HG02981 (cell line): ENCODE results near the gene C4A.
"Not testable (repeated sequence)": the region's sequence is repeated elsewhere in the genome, so short reads cannot be mapped to it uniquely, and the experiment has no call there.

Source experiments
- ATAC-seq: cut with Tn5 transposase; IDR thresholded peaks from one replicate; pipeline ENCODE4 v1.9.1; 2021; ENCODE audit warnings: mild to moderate bottlenecking, moderate library complexity; ENCODE audit not compliant: unreplicated experiment

C4A gene

DNA sequence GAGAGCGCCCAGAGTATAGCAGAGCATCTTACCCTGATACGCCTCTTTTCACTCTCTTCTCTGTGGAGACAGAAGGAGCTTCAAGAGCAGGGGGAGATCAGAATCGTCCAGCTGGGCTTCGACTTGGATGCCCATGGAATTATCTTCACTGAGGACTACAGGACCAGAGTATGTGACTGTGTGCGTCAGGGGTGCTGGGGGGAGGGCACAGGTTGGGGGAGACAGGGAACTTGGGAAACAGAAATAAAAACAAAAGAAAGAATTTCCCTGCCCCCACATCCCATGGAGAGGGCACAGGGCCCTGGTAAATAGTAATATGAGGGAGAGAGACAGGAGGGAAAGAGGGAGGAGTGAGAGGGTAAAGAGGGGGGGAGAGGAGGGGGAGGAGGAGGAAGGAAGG, 3.0 kb upstream of the C4A start:
- ATAC-seq, result no peak

DNA sequence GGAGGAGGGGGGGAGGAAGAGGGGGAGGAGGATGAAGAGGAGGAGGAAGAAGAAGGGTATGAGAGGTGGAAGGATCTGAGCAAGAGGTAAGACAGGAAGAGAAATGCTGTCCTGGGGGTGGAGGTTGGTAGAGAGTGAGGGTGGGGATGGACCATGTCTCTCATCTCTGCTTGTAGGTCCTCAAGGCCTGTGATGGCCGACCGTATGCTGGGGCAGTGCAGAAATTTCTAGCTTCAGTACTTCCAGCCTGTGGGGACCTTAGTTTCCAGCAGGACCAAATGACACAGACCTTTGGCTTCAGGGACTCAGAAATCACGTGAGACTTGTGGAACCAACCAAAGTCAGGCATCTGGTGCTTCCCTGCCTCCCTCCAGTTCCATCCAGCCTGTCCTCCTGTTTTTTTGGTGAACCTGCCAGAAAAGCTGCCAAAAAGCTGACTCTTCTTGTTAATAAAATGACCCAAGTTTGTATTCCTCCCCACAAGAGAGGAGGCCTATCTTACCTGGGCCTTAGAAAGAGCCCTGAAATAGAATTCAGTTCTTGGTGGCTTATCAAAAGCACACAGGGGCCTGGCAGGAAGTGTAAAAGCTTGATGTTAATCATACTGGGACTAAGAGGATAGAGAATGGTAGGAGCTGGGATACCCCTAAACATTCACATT, 2.5 kb upstream of the C4A start:
- no peak for ATAC-seq

DNA sequence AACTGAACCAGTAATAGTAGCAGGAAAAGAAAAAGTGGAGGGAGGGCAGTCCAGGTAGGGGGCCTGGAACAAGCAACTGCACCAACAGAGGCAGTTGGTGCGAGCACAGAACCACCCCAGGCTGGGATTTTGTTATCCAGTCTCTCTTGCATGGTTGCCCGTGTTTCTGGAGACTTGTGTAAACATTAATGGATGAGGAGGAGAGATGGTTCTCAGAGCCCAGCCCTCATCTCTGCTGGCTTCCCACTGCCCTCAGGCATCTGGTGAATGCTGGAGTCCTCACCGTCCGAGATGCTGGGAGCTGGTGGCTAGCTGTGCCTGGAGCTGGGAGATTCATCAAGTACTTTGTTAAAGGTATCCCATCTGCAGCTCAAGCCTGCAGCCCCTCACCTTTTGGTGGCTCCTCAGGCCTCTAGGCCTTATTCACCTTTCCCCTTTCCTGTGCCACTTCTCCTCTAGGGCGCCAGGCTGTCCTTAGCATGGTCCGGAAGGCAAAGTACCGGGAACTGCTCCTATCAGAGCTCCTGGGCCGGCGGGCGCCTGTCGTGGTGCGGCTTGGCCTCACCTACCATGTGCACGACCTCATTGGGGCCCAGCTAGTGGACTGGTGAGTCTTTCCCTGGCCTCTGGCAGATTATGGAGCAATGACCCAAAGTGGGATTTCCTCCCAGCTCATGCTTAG, 1.5 kb upstream of the C4A start:
- ATAC-seq, result not testable (repeated sequence)

DNA sequence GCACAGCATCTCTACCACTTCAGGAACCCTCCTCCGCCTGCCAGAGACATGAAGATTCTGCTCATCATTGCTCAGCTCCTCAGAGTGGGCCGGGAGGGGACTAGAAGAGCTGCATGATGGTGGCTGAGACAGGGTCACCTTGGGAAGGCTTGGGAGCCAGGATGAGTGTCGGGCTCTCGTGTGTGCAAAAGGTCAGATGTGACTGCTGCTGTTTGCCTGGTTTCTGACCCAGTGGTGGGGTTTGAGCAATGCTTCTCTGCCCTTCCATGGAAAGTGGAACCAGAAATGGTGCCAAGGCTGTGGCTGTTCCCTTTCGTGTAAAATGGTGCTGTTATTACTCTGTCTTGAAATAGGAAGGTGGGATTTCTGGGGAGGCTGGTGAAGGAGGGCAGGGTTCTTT, 859 bp upstream of the C4A start:
- ATAC-seq, result not testable (repeated sequence)

DNA sequence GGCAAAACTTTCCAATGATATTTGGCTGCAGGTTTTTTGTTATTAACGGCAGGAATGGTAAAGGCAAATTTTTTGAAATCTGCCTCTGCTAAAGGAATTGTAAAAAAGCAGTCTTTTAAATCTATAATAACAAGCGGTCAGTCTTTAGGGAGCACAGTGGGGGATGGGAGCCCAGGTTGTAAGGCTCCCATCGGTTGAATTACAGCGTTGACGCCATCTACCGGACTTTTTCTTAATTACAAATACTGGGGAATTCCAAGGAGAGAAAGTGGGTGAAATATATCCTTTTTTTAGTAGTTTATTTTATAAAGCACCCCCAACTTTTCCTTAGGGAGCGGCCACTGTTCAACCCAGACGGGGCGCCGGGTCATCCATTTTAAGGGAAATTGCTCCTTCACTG, 7.5 kb downstream of the C4A start:
- ATAC-seq, result not testable (repeated sequence)

DNA sequence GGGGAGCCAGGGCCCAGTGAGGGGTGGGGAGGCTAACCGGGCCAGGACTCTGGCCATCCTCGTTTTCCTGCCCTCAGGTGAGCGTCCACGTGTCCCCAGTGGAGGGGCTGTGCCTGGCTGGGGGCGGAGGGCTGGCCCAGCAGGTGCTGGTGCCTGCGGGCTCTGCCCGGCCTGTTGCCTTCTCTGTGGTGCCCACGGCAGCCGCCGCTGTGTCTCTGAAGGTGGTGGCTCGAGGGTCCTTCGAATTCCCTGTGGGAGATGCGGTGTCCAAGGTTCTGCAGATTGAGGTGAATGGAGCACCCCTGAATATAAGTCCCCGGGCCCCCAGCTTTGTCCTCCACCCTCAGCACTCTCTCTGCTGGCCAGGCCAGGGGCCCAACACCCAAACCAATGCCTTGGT, 12.6 kb downstream of the C4A start:
- ATAC-seq, result not testable (repeated sequence)

DNA sequence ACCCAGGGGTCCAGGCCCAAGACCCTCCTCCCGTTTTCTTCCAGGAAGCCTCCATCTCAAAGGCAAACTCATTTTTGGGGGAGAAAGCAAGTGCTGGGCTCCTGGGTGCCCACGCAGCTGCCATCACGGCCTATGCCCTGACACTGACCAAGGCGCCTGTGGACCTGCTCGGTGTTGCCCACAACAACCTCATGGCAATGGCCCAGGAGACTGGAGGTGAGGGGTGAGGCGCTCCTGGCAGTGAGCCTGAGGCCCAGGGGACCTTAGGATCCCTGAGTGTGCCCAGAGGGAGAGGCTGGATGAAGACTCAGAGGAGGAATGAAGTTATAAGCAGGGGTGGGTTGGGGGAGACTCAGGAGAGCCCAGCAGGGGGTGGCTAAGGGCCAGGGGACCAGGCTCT, 14.5 kb downstream of the C4A start:
- not testable (repeated sequence) for ATAC-seq

DNA sequence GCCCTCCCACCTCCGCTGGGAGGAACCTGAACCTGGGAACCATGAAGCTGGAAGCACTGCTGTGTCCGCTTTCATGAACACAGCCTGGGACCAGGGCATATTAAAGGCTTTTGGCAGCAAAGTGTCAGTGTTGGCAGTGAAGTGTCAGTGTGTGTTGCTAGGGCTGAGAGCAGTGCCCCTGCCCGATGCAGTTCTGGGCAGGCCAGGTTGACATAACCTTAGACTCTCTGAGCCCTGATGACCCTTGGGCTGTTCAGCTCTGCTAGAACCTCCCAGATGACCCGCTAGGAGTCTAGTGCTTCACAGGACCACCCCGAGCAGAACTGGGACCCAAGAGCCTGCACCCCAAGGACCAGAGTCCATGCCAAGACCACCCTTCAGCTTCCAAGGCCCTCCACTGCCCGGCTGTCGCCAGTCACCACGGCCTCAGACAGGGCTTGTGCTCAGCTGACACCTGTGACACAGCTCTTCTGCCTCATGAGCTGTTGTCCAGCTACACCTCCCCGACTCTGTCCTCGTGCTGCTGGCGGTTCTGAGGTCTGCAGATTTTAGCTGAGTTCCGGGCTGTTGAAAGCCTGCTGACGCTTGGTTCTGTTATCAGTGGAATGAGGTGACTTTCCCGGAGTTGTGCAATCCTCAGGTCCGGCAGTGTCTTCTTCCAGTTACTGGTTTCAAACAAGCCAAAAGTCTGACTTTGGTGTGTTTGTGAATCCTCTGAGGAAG, 20.9 kb downstream of the C4A start:
- ATAC-seq, result not testable (repeated sequence)

DNA sequence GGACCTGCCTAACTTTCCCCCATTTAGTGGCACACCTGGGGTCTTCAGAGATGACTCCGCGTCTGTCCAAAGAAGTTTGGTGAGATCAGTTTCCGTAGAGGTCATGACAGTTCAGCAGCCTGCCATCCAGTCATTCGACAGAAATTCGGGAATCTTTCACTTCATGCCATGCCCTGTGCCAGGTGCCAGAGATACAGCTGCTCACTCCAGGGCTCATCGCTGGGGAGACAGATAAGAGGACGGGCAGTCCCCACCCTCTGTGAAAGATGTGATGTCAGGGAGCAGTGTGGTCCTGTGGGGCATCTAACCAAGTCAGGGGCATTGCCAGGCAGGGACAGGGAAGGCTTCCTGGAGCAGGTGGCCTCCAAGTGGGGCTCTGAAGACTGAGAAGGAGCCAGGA, 21.4 kb downstream of the C4A start:
- ATAC-seq, result not testable (repeated sequence)

DNA sequence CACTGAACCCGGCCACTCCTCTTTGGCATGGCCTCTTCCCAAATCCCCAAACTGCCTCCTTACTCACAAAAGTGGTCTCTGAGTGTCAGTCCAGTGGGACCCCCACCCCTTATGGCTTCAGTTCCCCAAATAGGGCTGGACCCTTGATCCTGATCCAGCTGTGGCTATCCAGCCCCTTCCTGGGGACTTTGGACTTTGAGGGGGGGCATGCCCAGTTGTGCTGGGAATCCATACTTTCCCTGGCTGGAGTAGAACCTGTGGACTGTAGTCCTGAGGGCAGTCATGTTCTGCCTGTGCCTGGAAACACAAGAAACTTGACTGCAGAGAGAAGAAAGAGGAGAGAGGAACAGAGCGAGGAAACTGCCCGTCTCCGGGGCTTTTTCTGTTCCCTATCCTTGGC, 22.5 kb downstream of the C4A start:
- not testable (repeated sequence) for ATAC-seq

DNA sequence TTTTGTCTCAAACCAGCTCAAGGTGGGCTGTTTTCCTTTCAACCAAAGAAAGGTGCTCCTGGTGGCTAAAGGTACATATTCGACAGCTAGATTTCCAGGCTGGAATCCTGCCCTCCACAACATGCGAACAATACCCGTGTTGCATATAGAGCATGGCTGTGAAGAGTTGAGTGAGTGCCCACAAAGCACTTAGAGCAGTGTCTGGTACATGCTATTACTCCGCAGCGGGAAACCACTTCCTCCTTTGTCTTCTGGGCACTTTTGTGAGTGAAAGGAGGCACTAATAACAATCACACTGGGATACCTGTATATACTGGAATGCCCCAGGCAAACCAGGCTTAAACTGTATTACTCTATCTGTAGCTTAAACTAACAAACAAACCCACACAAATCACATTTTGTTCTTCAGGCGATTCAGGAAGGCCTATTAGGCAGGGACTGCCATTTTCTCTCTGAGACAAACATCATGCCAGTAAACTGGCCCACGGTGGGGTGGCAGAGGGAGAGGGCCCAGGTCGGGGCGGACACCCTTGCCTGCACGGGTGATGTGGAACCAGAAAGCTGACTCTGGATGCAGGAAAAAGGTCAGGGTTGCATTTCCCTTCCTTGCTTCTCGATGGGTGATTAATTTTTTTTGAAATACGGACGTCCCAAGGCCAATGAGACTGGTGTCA, 23.1 kb downstream of the C4A start:
- ATAC-seq, result not testable (repeated sequence)

DNA sequence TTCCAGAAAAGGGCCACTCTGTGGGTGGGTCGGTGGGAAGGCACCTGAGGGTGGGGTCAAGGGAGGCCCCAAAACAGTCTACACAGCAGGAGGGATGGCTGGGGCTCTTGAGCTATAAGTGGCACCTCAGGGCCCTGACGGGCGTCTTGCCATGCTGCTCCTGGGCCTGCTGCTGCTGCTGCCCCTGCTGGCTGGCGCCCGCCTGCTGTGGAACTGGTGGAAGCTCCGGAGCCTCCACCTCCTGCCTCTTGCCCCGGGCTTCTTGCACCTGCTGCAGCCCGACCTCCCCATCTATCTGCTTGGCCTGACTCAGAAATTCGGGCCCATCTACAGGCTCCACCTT, 23.7 kb downstream of the C4A start:
- ATAC-seq, result not testable (repeated sequence)

DNA sequence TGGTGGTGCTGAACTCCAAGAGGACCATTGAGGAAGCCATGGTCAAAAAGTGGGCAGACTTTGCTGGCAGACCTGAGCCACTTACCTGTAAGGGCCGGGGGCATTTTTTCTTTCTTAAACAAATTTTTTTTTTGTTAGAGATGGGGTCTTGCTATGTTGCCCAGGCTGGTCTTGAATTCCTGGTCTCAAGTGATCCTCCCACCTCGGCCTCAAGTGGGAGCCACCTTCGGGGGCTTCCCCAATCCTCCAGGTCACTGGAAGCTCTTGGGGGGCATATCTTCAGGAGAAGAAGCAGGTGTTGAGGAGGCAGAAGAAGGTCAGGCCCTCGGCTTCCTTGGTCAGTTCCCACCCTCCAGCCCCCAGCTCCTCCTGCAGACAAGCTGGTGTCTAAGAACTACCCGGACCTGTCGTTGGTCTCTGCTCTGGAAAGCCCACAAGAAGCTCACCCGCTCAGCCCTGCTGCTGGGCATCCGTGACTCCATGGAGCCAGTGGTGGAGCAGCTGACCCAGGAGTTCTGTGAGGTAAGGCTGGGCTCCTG, 24.2 kb downstream of the C4A start:
- not testable (repeated sequence) for ATAC-seq

DNA sequence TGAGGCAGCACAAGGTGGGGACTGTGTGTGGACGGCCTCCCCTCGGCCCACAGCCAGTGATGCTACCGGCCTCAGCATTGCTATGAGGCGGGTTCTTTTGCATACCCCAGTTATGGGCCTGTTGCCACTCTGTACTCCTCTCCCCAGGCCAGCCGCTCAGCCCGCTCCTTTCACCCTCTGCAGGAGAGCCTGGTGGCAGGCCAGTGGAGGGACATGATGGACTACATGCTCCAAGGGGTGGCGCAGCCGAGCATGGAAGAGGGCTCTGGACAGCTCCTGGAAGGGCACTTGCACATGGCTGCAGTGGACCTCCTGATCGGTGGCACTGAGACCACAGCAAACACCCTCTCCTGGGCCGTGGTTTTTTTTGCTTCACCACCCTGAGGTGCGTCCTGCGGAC, 25.2 kb downstream of the C4A start:
- not testable (repeated sequence) for ATAC-seq

DNA sequence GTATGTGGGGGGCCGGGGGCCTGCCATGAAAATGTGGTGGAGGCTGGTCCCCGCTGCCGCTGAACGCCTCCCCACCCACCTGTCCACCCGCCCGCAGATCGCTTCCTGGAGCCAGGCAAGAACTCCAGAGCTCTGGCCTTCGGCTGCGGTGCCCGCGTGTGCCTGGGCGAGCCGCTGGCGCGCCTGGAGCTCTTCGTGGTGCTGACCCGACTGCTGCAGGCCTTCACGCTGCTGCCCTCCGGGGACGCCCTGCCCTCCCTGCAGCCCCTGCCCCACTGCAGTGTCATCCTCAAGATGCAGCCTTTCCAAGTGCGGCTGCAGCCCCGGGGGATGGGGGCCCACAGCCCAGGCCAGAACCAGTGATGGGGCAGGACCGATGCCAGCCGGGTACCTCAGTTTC, 26.2 kb downstream of the C4A start:
- ATAC-seq, result not testable (repeated sequence)

DNA sequence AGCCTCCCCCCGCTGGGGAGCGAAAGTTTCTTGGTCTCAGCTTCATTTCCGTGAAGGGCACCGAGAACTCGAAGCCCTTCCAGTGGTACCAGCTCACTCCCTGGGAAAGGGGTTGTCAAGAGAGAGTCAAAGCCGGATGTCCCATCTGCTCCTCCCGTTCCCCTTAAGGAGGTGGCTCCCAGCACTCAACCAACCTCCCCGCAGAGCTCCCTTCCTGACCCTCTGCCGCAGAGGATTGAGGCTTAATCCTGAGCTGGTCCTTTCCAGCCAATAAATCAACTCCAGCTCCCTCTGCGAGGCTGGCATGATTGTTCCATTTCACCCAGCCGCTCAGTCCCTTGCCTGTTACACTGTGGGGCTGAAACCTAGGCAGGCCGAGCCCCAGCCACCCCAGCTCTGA, 26.8 kb downstream of the C4A start:
- ATAC-seq, result not testable (repeated sequence)

DNA sequence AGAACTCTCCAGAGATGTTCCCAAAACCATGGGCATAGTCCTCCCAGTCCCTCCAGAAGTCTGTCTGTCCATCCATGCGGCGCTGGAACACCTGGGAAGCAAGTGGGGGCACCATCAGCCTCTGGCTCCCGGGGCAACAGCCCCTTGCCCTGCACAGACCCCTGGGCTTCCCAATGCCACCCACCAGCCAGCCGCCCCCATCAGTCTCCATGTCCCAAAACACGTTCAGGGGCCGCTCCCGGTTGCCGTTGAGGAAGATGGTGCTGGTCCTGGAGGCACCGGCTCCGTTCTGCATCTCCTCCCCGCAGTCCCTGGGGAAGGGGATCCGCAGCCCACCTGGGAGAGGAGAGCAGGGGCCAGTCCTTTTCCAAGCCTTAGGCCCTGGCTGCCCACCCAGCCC, 27.7 kb downstream of the C4A start:
- not testable (repeated sequence) for ATAC-seq

DNA sequence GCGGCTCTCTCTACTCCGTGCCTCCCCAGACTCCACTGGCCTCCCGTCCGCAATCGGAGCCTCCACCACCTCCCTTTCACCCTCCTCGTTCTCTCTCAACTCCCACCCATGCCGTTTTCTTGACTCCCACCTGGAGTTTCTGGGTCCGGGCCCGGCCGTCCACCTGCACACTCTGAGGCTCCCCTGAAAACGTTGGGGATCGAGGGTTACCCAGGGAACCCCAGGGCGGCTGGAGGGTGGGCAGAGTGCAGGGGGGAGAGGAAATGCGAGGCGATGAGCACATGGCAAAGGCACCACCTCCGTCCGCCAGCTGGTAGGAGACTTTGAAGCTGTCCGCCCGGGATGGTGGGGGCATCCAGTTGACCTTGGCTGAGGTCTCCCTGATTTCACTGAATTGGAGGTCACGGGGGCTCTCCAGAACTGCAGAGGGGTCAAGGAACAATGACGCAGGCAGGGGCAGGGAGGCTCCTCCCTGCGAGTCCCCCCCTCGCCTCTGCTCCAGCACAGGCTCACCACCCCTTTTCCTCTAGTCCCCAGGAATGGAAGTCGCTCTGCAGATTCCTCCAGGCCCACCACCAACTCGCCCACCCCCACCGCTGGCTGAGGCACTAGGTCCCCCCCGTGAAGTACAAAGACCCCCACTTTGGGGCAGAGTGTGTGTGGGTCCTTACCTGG, 29.1 kb downstream of the C4A start:
- not testable (repeated sequence) for ATAC-seq

DNA sequence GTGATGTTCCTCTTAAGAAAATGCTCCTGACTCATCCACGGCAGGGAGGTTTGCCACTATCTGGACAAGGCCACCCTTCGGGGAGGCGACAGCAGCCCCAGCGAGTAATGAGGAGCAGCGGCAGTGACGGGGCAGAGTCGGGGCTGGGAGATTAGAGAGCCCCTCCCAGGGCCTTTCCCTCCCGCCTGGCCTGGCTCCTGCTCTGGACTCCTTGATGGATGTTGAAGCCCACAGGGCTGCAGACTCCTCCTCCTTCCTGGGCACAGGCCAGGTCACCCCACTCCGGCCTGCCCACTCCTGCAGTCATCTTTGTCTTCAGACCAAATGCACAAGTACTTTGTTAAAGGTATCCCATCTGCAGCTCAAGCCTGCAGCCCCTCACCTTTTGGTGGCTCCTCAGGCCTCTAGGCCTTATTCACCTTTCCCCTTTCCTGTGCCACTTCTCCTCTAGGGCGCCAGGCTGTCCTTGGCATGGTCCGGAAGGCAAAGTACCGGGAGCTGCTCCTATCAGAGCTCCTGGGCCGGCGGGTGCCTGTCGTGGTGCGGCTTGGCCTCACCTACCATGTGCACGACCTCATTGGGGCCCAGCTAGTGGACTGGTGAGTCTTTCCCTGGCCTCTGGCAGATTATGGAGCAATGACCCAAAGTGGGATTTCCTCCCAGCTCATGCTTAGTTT, 31.2 kb downstream of the C4A start:
- ATAC-seq, result not testable (repeated sequence)

DNA sequence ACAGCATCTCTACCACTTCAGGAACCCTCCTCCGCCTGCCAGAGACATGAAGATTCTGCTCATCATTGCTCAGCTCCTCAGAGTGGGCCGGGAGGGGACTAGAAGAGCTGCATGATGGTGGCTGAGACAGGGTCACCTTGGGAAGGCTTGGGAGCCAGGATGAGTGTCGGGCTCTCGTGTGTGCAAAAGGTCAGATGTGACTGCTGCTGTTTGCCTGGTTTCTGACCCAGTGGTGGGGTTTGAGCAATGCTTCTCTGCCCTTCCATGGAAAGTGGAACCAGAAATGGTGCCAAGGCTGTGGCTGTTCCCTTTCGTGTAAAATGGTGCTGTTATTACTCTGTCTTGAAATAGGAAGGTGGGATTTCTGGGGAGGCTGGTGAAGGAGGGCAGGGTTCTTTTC, 31.9 kb downstream of the C4A start:
- ATAC-seq, result not testable (repeated sequence)
